ENCODE results near the gene GUCA1A.
"Not testable (repeated sequence)": the region's sequence is repeated elsewhere in the genome, so short reads cannot be mapped to it uniquely, and the experiment has no call there.

The GUCA1A gene

GRCh38 chr6:42177514-42178364, 4.6 kb downstream of the GUCA1A start:
- DNase-seq (ENCODE audit: low read depth in 3 of 3): no peak

- DNase-seq (ENCODE audit: low read depth in 3 of 3): no peak
Observed at GRCh38 chr6:42179261-42179944, 6.2 kb downstream of the GUCA1A start.

- peak in 1 of 3 experiments; percentile 20 for DNase-seq (ENCODE audit: low read depth in 3 of 3)
Observed at GRCh38 chr6:42179945-42180313, 6.8 kb downstream of the GUCA1A start.

GRCh38 chr6:42182101-42182500, 8.9 kb downstream of the GUCA1A start:
- no peak for DNase-seq (ENCODE audit: low read depth in 3 of 3)

GRCh38 chr6:42184475-42184874, 11.3 kb downstream of the GUCA1A start:
- DNase-seq (ENCODE audit: low read depth in 3 of 3): no peak

GRCh38 chr6:42185597-42185996, 12.4 kb downstream of the GUCA1A start:
- no peak for DNase-seq (ENCODE audit: low read depth in 3 of 3)

GRCh38 chr6:42188406-42188805, 15.2 kb downstream of the GUCA1A start:
- no peak for DNase-seq (ENCODE audit: low read depth in 3 of 3)

- DNase-seq (ENCODE audit: low read depth in 3 of 3): no peak
Observed at GRCh38 chr6:42190554-42191183, 17.5 kb downstream of the GUCA1A start.

GRCh38 chr6:42192385-42192784, 19.2 kb downstream of the GUCA1A start:
- not testable (repeated sequence) for DNase-seq (ENCODE audit: low read depth in 3 of 3)

GRCh38 chr6:42193491-42193894, 20.3 kb downstream of the GUCA1A start:
- DNase-seq (ENCODE audit: low read depth in 3 of 3): no peak

- DNase-seq (ENCODE audit: low read depth in 3 of 3): no peak
Observed at GRCh38 chr6:42194056-42194455, 20.9 kb downstream of the GUCA1A start.

GRCh38 chr6:42195415-42195814, 22.3 kb downstream of the GUCA1A start:
- DNase-seq (ENCODE audit: low read depth in 3 of 3): no peak

- DNase-seq (ENCODE audit: low read depth in 3 of 3): no peak
Observed at GRCh38 chr6:42197555-42198362, 24.6 kb downstream of the GUCA1A start.

- no peak for DNase-seq (ENCODE audit: low read depth in 3 of 3)
Observed at GRCh38 chr6:42199106-42199981, 26.2 kb downstream of the GUCA1A start.

GRCh38 chr6:42200035-42200434, 26.9 kb downstream of the GUCA1A start:
- DNase-seq (ENCODE audit: low read depth in 3 of 3): no peak

- no peak for DNase-seq (ENCODE audit: low read depth in 3 of 3)
Observed at GRCh38 chr6:42201382-42201781, 28.2 kb downstream of the GUCA1A start.

- DNase-seq (ENCODE audit: low read depth in 3 of 3): not testable (repeated sequence)
Observed at GRCh38 chr6:42202131-42202915, 29.2 kb downstream of the GUCA1A start.

GRCh38 chr6:42203183-42203582, 30.0 kb downstream of the GUCA1A start:
- no peak for DNase-seq (ENCODE audit: low read depth in 3 of 3)

GRCh38 chr6:42204768-42205282, 31.7 kb downstream of the GUCA1A start:
- no peak for DNase-seq (ENCODE audit: low read depth in 3 of 3)

- not testable (repeated sequence) for DNase-seq (ENCODE audit: low read depth in 3 of 3)
Observed at GRCh38 chr6:42207559-42207958, 34.4 kb downstream of the GUCA1A start.

Measured in stimulated activated CD4-positive, alpha-beta T cell treated with anti-CD3 and anti-CD28 coated beads, TNF-alpha, amount 100 ng/mL, for 24 hours (primary cell).